ENCODE data around the gene ATG7.

DNA sequence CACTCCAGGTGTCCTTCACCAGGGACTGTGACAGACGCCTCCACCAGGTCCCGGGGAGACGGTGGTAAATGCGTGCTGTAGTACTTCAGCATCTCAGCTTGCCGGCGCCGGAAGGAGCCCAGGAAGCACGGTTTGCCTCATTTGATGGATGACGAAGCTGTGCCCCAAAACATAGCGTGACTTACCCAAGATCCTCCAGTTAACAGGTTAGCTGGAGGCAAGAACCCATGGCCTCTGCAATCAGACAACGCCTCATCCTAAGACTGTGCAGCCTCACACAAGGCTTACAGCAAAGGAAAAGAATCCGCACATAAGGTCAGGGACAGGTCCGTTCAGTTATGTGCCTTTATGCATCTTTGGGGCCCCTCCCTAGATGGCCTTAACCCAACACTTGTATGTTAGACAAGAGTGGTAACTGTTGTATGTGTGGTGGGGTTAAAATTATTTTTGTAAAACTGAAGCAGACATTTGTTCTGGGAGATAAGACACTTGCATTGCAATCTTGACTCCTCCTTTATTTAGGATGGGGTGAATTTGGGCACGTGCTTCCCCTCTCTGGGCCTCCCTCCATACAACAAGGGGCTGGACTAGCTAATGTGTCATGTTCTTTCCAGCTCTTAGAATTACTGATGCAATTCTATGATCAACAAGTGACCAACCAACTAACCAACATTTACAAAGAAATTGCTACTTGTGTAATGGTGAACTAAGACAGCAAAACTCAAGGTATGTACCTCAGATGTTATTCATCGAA lies 332.1 kb downstream of the ATG7 start:
- TF ChIP-seq, protein P1, sequence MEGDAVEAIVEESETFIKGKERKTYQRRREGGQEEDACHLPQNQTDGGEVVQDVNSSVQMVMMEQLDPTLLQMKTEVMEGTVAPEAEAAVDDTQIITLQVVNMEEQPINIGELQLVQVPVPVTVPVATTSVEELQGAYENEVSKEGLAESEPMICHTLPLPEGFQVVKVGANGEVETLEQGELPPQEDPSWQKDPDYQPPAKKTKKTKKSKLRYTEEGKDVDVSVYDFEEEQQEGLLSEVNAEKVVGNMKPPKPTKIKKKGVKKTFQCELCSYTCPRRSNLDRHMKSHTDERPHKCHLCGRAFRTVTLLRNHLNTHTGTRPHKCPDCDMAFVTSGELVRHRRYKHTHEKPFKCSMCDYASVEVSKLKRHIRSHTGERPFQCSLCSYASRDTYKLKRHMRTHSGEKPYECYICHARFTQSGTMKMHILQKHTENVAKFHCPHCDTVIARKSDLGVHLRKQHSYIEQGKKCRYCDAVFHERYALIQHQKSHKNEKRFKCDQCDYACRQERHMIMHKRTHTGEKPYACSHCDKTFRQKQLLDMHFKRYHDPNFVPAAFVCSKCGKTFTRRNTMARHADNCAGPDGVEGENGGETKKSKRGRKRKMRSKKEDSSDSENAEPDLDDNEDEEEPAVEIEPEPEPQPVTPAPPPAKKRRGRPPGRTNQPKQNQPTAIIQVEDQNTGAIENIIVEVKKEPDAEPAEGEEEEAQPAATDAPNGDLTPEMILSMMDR (IDR thresholded peaks at IDR 0.05) = no peak
- TF ChIP-seq POLR2A (IDR thresholded peaks at IDR 0.05) = no peak
- no peak for TF ChIP-seq EP300 (IDR thresholded peaks at IDR 0.05)
